Measurements from ENCODE around the gene AEBP1.

The AEBP1 gene

GRCh38 chr7:44094365-44094764 is 9.8 kb upstream of the AEBP1 start:
- DNase-seq (ENCODE audit: low spot score) = no peak
- no peak for TF ChIP-seq CTCF (IDR thresholded peaks at IDR 0.05; ENCODE audit: borderline replicate concordance, control extremely low read depth, extremely low read depth, insufficient read depth, missing control alignments)
- in situ Hi-C loops (cut with MboI; ENCODE audit: low sequenced_read_pairs, unreplicated experiment) = no loop called here

DNA sequence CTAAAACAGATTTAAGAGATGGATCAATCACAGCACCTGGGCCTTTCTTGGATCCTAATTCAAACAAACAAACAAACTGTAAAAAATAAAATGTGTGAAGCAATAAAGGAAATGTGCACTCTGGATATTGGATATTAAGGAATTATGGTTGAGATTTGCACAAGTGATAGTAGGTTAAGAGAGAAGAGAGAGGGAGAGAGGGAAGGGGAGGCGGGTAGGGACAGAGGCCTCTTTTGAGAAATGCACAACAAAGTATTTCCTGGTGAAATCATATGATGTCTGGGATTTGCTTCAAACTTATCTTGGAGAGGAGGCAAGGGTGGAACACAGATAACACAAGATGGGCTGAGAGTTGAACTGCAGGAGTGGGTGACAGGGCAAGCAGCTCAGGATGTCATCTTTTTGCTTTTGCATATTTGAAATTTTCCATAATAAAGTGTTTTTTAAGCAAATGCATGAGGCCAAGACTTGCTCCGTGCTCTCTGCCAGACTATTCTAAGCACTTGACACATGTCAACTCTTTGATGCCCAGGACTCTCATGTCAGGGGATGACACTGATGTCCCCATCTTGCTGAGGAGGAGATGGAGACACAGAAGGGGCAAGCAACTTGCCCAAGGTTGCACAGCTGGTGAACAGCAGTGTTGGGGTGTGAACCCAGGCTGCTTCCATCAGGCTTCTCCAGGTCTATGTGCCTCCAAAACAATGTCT is 9.1 kb upstream of the AEBP1 start:
- no peak for TF ChIP-seq CTCF (IDR thresholded peaks at IDR 0.05; ENCODE audit: borderline replicate concordance, control extremely low read depth, extremely low read depth, insufficient read depth, missing control alignments)
- DNase-seq (ENCODE audit: low spot score) = no peak
- in situ Hi-C loops (cut with MboI; ENCODE audit: low sequenced_read_pairs, unreplicated experiment) = no loop called here

- no peak for DNase-seq (ENCODE audit: low spot score)
- TF ChIP-seq CTCF (IDR thresholded peaks at IDR 0.05; ENCODE audit: borderline replicate concordance, control extremely low read depth, extremely low read depth, insufficient read depth, missing control alignments) = no peak
- in situ Hi-C loops (cut with MboI; ENCODE audit: low sequenced_read_pairs, unreplicated experiment) = no loop called here
Measured at GRCh38 chr7:44095781-44096180, 8.4 kb upstream of the AEBP1 start.

DNA sequence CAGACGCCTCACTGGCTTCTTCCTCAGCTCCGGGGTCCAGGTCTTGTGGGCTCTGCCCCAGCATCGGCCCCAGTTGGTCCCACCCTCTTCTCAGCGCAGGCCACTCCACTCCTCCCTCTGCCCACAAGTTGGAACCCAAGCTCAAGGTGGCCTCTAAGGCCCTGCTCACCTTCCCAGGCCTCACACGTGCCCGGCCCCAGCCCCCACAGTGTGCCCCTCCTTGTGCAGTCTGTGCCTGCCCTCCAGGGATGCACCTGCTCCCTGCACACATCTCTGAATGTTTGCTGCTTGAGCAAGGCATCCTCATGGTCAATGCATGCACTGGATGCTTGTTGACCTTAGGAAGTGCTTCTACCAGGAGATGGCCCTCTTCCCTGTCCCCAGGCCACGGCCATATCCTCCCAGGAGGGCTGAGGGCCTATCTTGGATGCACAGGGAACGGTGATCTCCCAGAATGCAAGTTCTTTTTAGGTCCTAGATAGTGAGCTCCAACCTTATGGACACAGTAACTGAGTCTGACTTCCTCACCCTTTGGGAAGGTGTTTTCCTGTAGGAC is 7.7 kb upstream of the AEBP1 start:
- in situ Hi-C loops (cut with MboI; ENCODE audit: low sequenced_read_pairs, unreplicated experiment) = no loop called here
- no peak for TF ChIP-seq CTCF (IDR thresholded peaks at IDR 0.05; ENCODE audit: borderline replicate concordance, control extremely low read depth, extremely low read depth, insufficient read depth, missing control alignments)
- DNase-seq (ENCODE audit: low spot score) = no peak

- in situ Hi-C loops (cut with MboI; ENCODE audit: low sequenced_read_pairs, unreplicated experiment) = no loop called here
- peak; percentile 76 for DNase-seq (ENCODE audit: low spot score)
- no peak for TF ChIP-seq CTCF (IDR thresholded peaks at IDR 0.05; ENCODE audit: borderline replicate concordance, control extremely low read depth, extremely low read depth, insufficient read depth, missing control alignments)
Measured at GRCh38 chr7:44097064-44097932, 6.8 kb upstream of the AEBP1 start.

GRCh38 chr7:44098092-44099068 is 5.8 kb upstream of the AEBP1 start:
- DNase-seq (ENCODE audit: low spot score) = no peak
- TF ChIP-seq CTCF (IDR thresholded peaks at IDR 0.05; ENCODE audit: borderline replicate concordance, control extremely low read depth, extremely low read depth, insufficient read depth, missing control alignments) = no peak
- in situ Hi-C loops (cut with MboI; ENCODE audit: low sequenced_read_pairs, unreplicated experiment) = no loop called here

Data from GM13976 (cell line).